Activated naive CD8-positive, alpha-beta T cell treated with anti-CD3 and anti-CD28 coated beads for 36 hours (primary cell): ENCODE data around the gene ACAD9. TPM values are rescaled to one million over a fixed set of nuclear protein-coding genes. Genes with fewer than 3 reads are reported as not detected.

ENCODE experiments used
- DNase-seq: peaks from one replicate; pipeline ENCODE4 v3.0.0; 2021
- H3K27ac Mint-ChIP-seq: one replicate; pipeline ENCODE4 v1.8.0; 2022; ENCODE audit warnings: mild to moderate bottlenecking, moderate library complexity, mixed read lengths
- H3K27me3 Mint-ChIP-seq: one replicate; pipeline ENCODE4 v1.8.0; 2022; ENCODE audit warnings: mild to moderate bottlenecking, mixed read lengths
- H3K36me3 Mint-ChIP-seq: one replicate; pipeline ENCODE4 v1.8.0; 2021; ENCODE audit warnings: mild to moderate bottlenecking, mixed read lengths
- H3K4me1 Mint-ChIP-seq: one replicate; pipeline ENCODE4 v1.8.0; 2021; ENCODE audit warnings: mixed read lengths
- H3K4me3 Mint-ChIP-seq: one replicate; pipeline ENCODE4 v1.8.0; 2022; ENCODE audit warnings: mild to moderate bottlenecking, moderate library complexity, mixed read lengths
- H3K9me3 Mint-ChIP-seq: one replicate; pipeline ENCODE4 v1.8.0; 2022; ENCODE audit warnings: mixed read lengths
- total RNA-seq, 2 experiments: library from RNA; stranded (reverse); gene quantifications; one replicate each; pipeline ENCODE4 v1.2.3, GENCODE V29; 2021

The ACAD9 gene
- total RNA-seq, 2 experiments from 2014 or later: 47.5 to 47.6 TPM

GRCh38 chr3:128932516-128933212 is 53.2 kb downstream of the ACAD9 start:
- no peak for DNase-seq
- H3K4me3 Mint-ChIP-seq: no peak overlapping the region
- H3K27ac Mint-ChIP-seq: no peak overlapping the region
- H3K4me1 Mint-ChIP-seq: no peaks in the 10 kb centered on the region
- H3K9me3 Mint-ChIP-seq: no peaks in the 10 kb centered on the region
- no peaks in the 10 kb centered on the region for H3K36me3 Mint-ChIP-seq
- no peaks in the 10 kb centered on the region for H3K27me3 Mint-ChIP-seq

- no peak for DNase-seq
- no peak overlapping the region for H3K27ac Mint-ChIP-seq
- no peaks in the 10 kb centered on the region for H3K27me3 Mint-ChIP-seq
- no peak overlapping the region for H3K4me3 Mint-ChIP-seq
- H3K9me3 Mint-ChIP-seq: no peaks in the 10 kb centered on the region
- no peaks in the 10 kb centered on the region for H3K36me3 Mint-ChIP-seq
- H3K4me1 Mint-ChIP-seq: no peaks in the 10 kb centered on the region
Measured at GRCh38 chr3:128933213-128933921, 53.9 kb downstream of the ACAD9 start.

GRCh38 chr3:128933922-128934253 is 54.5 kb downstream of the ACAD9 start:
- Mint-ChIP-seq H3K4me1 (no peaks in the 10 kb centered on the region), H3K9me3 (no peaks in the 10 kb centered on the region), H3K27ac (no peak overlapping the region), H3K27me3 (no peaks in the 10 kb centered on the region), H3K36me3 (no peaks in the 10 kb centered on the region), H3K4me3 (no peak overlapping the region)
- DNase-seq: no peak

GRCh38 chr3:128935922-128936321 is 56.5 kb downstream of the ACAD9 start:
- Mint-ChIP-seq H3K4me1 (no peaks in the 10 kb centered on the region), H3K4me3 (no peak overlapping the region), H3K27ac (no peak overlapping the region), H3K36me3 (no peaks in the 10 kb centered on the region), H3K9me3 (no peaks in the 10 kb centered on the region), H3K27me3 (no peaks in the 10 kb centered on the region)
- DNase-seq: no peak

GRCh38 chr3:128936341-128936740 is 56.9 kb downstream of the ACAD9 start:
- no peaks in the 10 kb centered on the region for H3K4me1 Mint-ChIP-seq
- no peak for DNase-seq
- no peaks in the 10 kb centered on the region for H3K36me3 Mint-ChIP-seq
- H3K27me3 Mint-ChIP-seq: no peaks in the 10 kb centered on the region
- no peaks in the 10 kb centered on the region for H3K9me3 Mint-ChIP-seq
- no peak overlapping the region for H3K27ac Mint-ChIP-seq
- no peak overlapping the region for H3K4me3 Mint-ChIP-seq

- no peaks in the 10 kb centered on the region for H3K9me3 Mint-ChIP-seq
- no peak for DNase-seq
- H3K4me1 Mint-ChIP-seq: no peaks in the 10 kb centered on the region
- H3K4me3 Mint-ChIP-seq: no peak overlapping the region
- no peak overlapping the region for H3K27ac Mint-ChIP-seq
- H3K36me3 Mint-ChIP-seq: no peaks in the 10 kb centered on the region
- no peaks in the 10 kb centered on the region for H3K27me3 Mint-ChIP-seq
Measured at GRCh38 chr3:128940252-128940651, 60.8 kb downstream of the ACAD9 start.

GRCh38 chr3:128942161-128942952 is 62.9 kb downstream of the ACAD9 start:
- no peak for DNase-seq

GRCh38 chr3:128945041-128945877 is 65.8 kb downstream of the ACAD9 start:
- no peak overlapping the region for H3K27ac Mint-ChIP-seq

More at GRCh38 chr3:128942161-128942952, 62.9 kb downstream of the ACAD9 start:
- H3K36me3 Mint-ChIP-seq: no peaks in the 10 kb centered on the region
- H3K27ac Mint-ChIP-seq: no peak overlapping the region
- no peaks in the 10 kb centered on the region for H3K4me1 Mint-ChIP-seq
- no peaks in the 10 kb centered on the region for H3K27me3 Mint-ChIP-seq
- H3K9me3 Mint-ChIP-seq: no peaks in the 10 kb centered on the region
- H3K4me3 Mint-ChIP-seq: no peak overlapping the region

GRCh38 chr3:128945878-128946175 is 66.4 kb downstream of the ACAD9 start:
- Mint-ChIP-seq H3K27ac (no peak overlapping the region), H3K4me3 (no peak overlapping the region), H3K36me3 (no peaks in the 10 kb centered on the region), H3K4me1 (no peaks in the 10 kb centered on the region), H3K27me3 (no peaks in the 10 kb centered on the region), H3K9me3 (no peaks in the 10 kb centered on the region)
- DNase-seq: no peak

More at GRCh38 chr3:128945041-128945877, 65.8 kb downstream of the ACAD9 start:
- DNase-seq: no peak
- H3K27me3 Mint-ChIP-seq: no peaks in the 10 kb centered on the region
- no peaks in the 10 kb centered on the region for H3K9me3 Mint-ChIP-seq
- no peaks in the 10 kb centered on the region for H3K36me3 Mint-ChIP-seq
- no peak overlapping the region for H3K4me3 Mint-ChIP-seq
- no peaks in the 10 kb centered on the region for H3K4me1 Mint-ChIP-seq

- Mint-ChIP-seq H3K4me1 (no peaks in the 10 kb centered on the region), H3K27ac (no peak overlapping the region), H3K4me3 (no peak overlapping the region), H3K27me3 (no peaks in the 10 kb centered on the region), H3K9me3 (no peaks in the 10 kb centered on the region), H3K36me3 (no peaks in the 10 kb centered on the region)
- no peak for DNase-seq
Measured at GRCh38 chr3:128946411-128946810, 67.0 kb downstream of the ACAD9 start.

GRCh38 chr3:128949158-128949557 is 69.7 kb downstream of the ACAD9 start:
- no peak for DNase-seq
- Mint-ChIP-seq H3K9me3 (no peaks in the 10 kb centered on the region), H3K4me1 (no peaks in the 10 kb centered on the region), H3K27me3 (no peaks in the 10 kb centered on the region), H3K27ac (no peak overlapping the region), H3K36me3 (no peaks in the 10 kb centered on the region), H3K4me3 (no peak overlapping the region)

- no peak for DNase-seq
Measured at GRCh38 chr3:128950223-128950938, 71.0 kb downstream of the ACAD9 start.

GRCh38 chr3:128956440-128956839 is 77.0 kb downstream of the ACAD9 start:
- Mint-ChIP-seq H3K27ac (no peak overlapping the region), H3K4me1 (no peaks in the 10 kb centered on the region), H3K4me3 (no peak overlapping the region), H3K27me3 (no peaks in the 10 kb centered on the region), H3K9me3 (peaks cover 3% of the 10 kb centered on the region), H3K36me3 (no peaks in the 10 kb centered on the region)
- DNase-seq: no peak

More at GRCh38 chr3:128950223-128950938, 71.0 kb downstream of the ACAD9 start:
- Mint-ChIP-seq H3K27ac (no peak overlapping the region), H3K9me3 (no peaks in the 10 kb centered on the region), H3K36me3 (no peaks in the 10 kb centered on the region), H3K4me1 (no peaks in the 10 kb centered on the region), H3K27me3 (no peaks in the 10 kb centered on the region), H3K4me3 (no peak overlapping the region)
